Measurements from ENCODE around the gene PLEKHM2.
"Not testable (repeated sequence)": the region's sequence is repeated elsewhere in the genome, so short reads cannot be mapped to it uniquely, and the experiment has no call there.

The PLEKHM2 gene

GRCh38 chr1:15684042-15684461 lies at the start of gene PLEKHM2:
TSS of gene PLEKHM2 (plus strand) at chr1:15684320. CDS start at chr1:15684559, 239 bp downstream.
- no peak for DNase-seq

DNA sequence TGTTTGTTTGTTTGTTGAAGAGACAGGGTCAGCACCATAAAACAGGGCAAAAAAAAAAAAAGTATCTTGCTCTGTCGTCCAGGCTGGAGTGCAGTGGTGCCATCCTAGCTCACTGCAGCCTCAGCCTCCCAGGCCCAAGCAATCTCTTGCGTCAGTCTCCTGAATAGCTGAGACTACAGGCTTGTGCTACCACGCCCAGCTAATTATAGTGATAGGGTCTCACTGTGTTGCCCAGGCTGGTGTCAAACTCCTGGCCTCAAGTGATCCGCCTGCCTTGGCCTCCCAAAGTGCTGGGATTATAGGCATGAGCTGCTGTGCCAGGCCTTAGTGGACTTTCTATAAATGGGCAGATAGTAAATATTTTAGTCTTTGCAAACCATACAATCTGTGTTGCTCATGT lies 47.7 kb upstream of the PLEKHM2 start:
- no peak for DNase-seq

DNA sequence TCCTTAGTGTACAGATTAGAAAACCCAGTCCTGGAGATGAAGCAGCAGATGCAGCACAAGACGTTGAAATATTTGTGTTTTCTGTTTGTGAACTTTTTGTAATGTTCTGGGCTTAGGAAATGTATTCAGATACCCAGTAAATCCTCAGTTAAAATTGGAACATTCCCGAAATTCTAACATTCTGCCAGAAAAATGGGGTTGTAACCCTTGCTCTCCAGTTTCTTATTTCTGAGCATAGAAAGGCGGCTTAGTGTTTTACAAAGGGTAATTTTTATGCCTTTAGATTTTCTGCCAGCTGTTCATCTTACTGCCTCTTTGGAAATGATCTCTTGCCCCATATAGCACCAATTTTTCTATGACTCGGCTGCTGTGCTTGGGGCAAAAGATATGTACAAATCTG lies 46.3 kb upstream of the PLEKHM2 start:
- no peak for DNase-seq

DNA sequence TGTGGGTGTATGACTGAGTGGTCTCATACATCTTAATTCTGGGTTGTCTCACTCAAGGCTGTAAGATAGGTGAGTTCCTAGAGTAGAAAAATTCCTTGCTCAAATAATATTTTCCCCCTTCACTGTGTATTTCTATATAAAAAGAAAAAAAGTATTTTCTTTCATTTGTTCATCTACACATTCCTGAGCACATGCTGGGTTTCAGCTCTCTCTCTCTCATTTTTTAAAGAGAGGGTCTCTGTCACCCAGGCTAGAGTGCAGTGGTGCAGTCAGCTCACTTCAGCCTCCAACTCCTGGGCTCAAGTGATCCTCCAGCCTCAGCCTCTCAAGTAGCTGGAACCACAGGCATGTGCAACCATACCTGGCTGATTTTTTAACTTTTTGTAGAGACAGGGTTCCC lies 44.9 kb upstream of the PLEKHM2 start:
- DNase-seq: no peak

DNA sequence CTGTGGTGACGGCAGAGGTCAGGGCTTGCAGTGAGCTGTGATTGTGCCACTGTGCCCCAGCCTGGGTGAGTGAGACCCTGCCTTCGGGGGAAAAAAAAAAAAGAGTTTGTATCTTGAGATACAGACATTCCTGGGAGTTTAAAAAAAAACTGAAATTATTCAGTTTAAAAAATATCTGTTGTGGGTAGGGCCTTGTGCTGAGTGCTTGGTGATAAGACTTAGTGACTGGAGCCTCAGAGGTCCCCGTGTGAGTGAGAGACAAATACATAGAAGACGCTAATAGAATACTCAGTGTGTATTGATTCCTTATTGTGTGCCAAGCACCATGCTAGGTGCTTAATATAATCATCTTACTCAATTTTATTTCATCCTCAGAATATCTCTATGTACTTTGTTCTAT lies 44.2 kb upstream of the PLEKHM2 start:
- DNase-seq: no peak

GRCh38 chr1:15640667-15641066 lies 43.5 kb upstream of the PLEKHM2 start:
- DNase-seq: no peak

GRCh38 chr1:15649937-15650336 lies 34.2 kb upstream of the PLEKHM2 start:
- no peak for DNase-seq

DNA sequence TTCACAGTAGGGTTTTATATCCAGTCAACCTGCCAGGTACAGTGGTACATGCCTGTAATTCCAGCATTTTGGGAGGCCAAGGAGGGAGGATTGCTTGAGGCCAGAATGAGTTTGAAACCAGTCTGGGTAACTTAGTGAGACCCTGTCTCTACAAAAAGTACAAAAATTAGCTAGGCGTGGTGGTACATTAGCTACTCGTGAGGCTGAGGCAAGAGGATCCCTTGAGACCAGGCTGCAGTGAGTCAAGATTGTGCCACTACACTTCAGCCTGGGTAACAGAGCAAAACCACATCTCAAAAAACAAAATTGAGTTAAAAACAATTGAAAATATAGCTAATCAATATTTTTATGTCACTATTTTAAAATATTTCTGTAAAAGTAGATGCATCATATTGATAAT lies 33.7 kb upstream of the PLEKHM2 start:
- no peak for DNase-seq

- not testable (repeated sequence) for DNase-seq
Measured at GRCh38 chr1:15652130-15652529, 32.0 kb upstream of the PLEKHM2 start.

GRCh38 chr1:15654091-15654690 lies 29.9 kb upstream of the PLEKHM2 start:
- DNase-seq: no peak

DNA sequence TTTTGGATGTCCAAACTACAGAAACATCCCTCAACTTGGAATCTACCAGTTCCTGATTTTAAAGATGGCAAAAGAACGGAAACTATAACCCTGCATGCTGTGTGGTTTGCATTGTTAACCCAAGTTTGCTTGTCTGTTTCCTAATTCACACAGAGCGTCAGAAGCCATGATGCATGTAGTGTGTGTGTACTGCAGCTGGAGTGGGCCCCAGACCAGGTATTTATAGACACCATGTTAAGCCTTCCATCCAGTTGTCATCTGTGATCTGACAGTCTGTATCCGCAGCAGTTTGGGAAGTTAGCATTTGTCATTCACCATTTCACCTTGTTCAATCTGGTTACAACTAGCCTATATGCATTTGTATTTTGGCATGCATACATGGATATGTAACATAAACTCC lies 27.7 kb upstream of the PLEKHM2 start:
- no peak for DNase-seq

DNA sequence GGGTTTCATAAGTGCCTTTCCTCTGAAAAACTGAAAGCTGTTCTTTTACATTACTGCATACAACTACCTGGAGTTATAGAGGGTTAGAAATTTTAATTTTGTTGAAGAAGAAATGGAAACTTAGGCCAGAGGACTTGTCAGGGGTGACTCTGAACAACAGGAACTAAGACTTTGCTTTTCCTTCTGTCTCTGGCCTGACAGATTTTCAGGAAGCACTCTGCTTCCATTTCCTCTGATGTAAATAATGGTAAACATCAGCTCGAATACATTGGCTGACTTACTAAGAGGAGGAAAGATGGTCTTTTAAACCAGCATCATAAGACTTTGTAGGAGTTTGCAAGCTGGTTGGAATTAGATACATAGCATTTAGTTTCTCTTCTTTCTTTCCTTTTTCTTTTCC lies 27.1 kb upstream of the PLEKHM2 start:
- no peak for DNase-seq

GRCh38 chr1:15660151-15660550 lies 24.0 kb upstream of the PLEKHM2 start:
- no peak for DNase-seq

- DNase-seq: no peak
Measured at GRCh38 chr1:15662477-15662876, 21.6 kb upstream of the PLEKHM2 start.

DNA sequence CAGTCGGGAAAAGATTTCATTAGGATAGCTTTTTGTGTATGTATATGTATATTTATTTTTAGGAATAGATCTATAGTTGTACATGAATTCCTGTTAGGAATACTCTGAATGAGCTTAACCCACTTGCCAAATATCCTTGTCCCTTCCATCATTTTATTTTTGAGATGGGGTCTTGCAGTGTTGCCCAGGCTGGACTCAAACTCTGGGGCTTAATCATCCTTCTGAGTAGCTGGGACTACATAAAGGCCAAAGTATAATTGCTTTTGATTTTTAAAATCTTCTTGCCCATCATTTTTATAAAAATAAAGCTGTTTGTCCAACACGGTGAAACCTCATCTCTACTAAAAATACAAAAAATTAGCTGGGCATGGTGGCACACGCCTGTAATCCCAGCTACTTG lies 20.2 kb upstream of the PLEKHM2 start:
- no peak for DNase-seq

- DNase-seq: no peak
Measured at GRCh38 chr1:15667362-15667761, 16.8 kb upstream of the PLEKHM2 start.

DNA sequence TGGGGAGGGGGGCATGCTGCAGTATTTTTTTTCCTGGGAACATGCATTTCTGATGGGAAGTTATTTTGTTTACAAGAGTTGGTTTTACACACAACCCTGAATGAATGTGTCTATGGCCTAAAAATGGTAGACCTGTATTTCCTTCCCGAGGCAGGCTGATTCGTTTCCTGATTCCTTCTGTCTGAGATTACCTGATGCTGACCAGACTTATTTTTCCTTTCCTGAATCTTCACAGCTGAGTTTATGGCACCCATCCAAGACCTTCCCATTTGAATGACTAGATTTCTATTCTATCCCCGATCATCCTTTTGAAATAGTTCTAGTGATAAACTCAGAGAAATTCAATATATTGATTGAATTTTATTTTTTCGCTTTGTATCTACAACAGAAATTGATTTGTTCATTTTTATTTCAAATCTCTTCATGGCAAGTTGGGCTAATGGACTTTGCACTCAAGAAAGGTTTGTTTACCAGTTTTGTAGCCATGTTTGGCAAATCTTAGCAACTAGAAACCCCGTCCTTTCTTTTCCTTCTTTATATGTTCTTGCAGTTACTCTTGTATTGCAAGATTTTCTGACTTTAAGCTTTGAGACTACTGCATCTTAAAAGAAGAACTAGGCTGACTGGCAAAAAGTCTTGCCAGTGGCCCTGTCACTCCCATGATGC lies 15.9 kb upstream of the PLEKHM2 start:
- DNase-seq: no peak

DNA sequence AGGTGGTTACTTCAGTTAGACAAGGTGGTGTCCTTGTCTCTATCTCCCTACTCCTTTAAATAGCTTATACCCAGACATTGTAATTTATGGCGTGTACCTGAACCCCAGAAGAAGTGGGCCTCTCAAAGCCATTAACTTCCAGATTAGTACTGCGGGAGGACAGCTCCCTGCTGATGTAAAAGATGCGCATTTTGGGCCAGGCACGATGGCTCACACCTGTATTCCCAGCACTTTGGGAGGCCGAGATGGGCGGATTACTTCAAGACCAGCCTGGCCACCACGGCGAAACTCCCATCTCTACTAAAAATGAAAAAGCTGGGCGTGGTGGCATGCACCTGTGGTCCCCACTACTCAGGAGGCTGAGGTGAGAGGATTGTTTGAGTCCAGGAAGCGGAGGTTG lies 15.0 kb upstream of the PLEKHM2 start:
- DNase-seq: no peak

DNA sequence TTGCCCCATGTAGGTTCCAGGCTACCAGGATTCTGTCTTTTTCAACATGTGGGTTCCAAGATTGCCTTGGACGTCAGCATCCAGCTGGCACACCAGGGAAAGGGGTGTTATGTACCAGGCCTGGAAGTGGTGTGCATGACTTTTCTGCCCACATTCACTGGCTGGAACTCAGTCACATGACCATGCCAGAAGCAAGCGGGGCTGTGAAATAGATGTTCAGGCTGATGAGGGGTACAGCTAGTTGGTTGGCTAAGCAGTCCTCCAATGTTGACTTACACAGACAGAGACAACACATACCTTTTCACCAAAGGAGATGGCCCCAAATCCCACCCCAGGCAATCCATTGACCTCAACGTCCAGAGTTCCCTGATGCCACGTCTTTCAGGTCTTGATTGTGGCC lies 14.3 kb upstream of the PLEKHM2 start:
- no peak for DNase-seq

DNA sequence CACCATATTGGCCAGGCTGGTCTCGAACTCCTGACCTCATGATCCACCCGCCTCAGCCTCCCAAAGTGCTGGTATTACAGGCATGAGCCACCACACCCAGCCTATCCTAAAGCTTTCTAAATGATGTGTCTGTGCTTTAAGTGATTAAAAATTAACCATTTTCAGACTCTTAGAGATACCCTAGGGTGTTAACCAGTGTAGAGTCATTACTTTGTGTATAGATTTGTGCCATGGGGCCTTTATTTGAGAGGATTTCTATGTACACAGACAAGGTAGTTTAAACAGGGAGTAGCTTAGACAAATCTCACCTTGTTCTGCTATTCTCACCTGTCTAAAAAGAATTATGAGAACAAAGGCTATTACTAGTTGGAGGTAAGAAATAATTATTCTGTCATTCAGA lies 12.7 kb upstream of the PLEKHM2 start:
- no peak for DNase-seq

- DNase-seq: no peak
Measured at GRCh38 chr1:15674386-15675159, 9.5 kb upstream of the PLEKHM2 start.

DNA sequence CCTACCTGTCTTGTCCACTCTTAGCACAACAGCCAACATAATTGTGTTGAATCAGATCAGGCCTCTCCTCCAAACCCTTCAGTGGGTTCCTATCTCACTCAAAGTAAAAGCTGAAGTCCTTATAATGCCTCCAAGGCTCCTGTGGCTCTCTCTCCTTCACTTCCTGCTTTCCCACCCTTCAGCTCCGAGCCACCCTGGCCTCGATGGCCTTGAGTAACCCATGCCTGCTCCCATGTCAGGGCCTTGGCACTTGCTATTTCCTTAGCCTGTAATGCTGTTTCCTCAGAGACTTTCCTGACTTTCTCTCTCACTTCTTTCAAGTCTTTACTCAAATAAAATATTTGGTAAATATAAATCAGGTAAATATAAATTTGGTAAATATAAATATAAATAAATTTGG lies 8.1 kb upstream of the PLEKHM2 start:
- DNase-seq: no peak

DNA sequence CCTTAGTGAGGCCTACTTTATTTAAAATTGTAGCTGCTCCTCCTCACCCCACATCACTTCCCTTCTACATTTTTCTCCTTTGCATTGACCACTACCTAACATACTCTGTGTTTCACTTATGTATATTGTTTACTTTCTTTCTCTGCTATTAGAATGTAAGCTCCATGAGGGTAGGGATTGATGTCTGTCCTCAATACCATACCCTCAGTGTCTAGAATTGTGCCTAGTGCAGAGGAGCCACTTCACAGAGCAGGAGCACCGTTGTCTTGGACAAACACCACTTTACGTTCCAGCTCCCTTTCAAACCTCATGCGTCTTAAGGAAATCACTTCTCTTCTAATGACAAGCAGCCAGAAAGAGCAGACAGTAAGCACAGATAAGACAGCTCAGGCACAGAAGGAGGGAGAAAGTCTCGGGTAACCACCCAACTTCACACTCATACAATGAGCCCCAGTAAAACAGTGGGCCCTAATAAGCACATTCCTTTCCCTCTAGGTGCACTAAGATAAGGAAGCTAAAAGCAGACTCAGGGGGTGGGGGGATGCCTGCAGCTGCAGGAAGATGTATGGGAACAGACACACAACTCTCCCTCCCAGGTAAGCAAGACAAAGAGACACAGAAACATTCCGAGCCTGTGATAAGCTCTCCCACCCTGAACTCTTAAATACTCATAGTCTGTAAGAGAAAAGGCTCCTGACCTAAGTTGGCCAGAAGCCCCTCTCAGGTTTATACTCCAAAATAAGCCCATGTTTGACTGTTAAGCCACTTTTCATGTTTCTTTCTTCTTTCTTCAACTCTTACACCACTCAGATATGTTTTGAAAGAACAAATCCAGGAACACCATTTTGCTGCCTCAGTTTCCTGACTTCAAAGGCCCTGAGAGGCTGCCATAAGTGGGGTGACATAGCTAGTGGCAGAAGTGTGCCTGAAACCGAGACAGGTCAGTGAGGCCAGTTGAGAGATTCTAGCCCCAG lies 7.1 kb upstream of the PLEKHM2 start:
- DNase-seq: no peak
